HepG2 (cell line): ENCODE measurements around the gene FCER1G. TPM values are rescaled to one million over a fixed set of nuclear protein-coding genes. Genes with fewer than 3 reads are reported as not detected.

Experiments used
- ARID5B ChIP-seq: IDR thresholded peaks from 2 replicates; pipeline ENCODE4 v1.4.0; 2020; ENCODE audit warnings: mild to moderate bottlenecking, missing genetic modification reagents
- DBP ChIP-seq: sonication (generic); formaldehyde crosslinking; IDR thresholded peaks from 2 replicates; pipeline ENCODE4 v1.4.0; 2020; ENCODE audit warnings: missing genetic modification reagents; ENCODE audit errors: not compliant biosample characterization
- GABPB1 ChIP-seq: IDR thresholded peaks from 2 replicates; pipeline ENCODE4 v1.6.1; 2016; ENCODE audit warnings: mild to moderate bottlenecking, missing genetic modification reagents, moderate library complexity, missing compliant biosample characterization
- IRF2 ChIP-seq: IDR thresholded peaks from 2 replicates; pipeline ENCODE4 v1.6.1; 2018; ENCODE audit warnings: missing genetic modification reagents, missing compliant biosample characterization
- POLR2G ChIP-seq: fragments of 200-400 bp; formaldehyde crosslinking; IDR thresholded peaks from 2 replicates; pipeline ENCODE4 v1.6.1; 2018; ENCODE audit warnings: mild to moderate bottlenecking, low read depth, low read length, moderate library complexity
- SYNCRIP ChIP-seq: fragments of 200-400 bp; formaldehyde crosslinking; IDR thresholded peaks from 2 replicates; pipeline ENCODE4 v1.6.1; 2018; ENCODE audit warnings: mild to moderate bottlenecking, low read depth, low read length; ENCODE audit not compliant: insufficient read depth
- ZBTB25 ChIP-seq: IDR thresholded peaks from 2 replicates; pipeline ENCODE4 v1.6.1; 2018; ENCODE audit warnings: missing genetic modification reagents
- ZFYVE20 ChIP-seq: sonication (generic); formaldehyde crosslinking; IDR thresholded peaks from 2 replicates; pipeline ENCODE4 v1.8.0; 2023; ENCODE audit warnings: low read depth, mild to moderate bottlenecking, moderate library complexity, missing genetic modification reagents, borderline replicate concordance
- ZHX2 ChIP-seq, 2 experiments: sonication (generic) in 1 of 2; formaldehyde crosslinking in 1 of 2; IDR thresholded peaks; 2 replicates each; pipeline versions ENCODE4 v1.6.1 to v1.9.0; 2014 to 2022; ENCODE audit warnings: antibody characterized with exemption in 1 of 2, borderline replicate concordance in 1 of 2, inconsistent platforms in 1 of 2, low read depth in 1 of 2, missing genetic modification reagents in 1 of 2
- ZNF331 ChIP-seq: sonication (generic); formaldehyde crosslinking; IDR thresholded peaks from 2 replicates; pipeline ENCODE4 v1.4.0; 2020; ENCODE audit warnings: missing genetic modification reagents
- ZNF691 ChIP-seq: sonication (generic); formaldehyde crosslinking; IDR thresholded peaks from 2 replicates; pipeline ENCODE4 v1.4.0; 2020; ENCODE audit warnings: missing genetic modification reagents, low read depth, mild to moderate bottlenecking, borderline replicate concordance
- ZNF7 ChIP-seq: IDR thresholded peaks from 2 replicates; pipeline ENCODE4 v1.6.1; 2016; ENCODE audit warnings: missing biosample characterization, missing genetic modification reagents
- ZNF740 ChIP-seq: sonication (generic); formaldehyde crosslinking; IDR thresholded peaks from 2 replicates; pipeline ENCODE4 v1.4.0; 2020; ENCODE audit warnings: missing genetic modification reagents
- ZNF792 ChIP-seq: IDR thresholded peaks from 2 replicates; pipeline ENCODE4 v1.6.1; 2016
- polyA plus RNA-seq, 8 experiments: library from polyadenylated mRNA; depleted of rRNA in 3 of 8; stranded (reverse) in 7 of 8; unstranded in 1 of 8; fragments of >200 nt; fragmentation: Illumina TruSeq in 4 of 8; extraction: Trizol in 4 of 8; gene quantifications; 2 replicates each; pipeline versions ENCODE4 v1.2.1 to v1.2.3, GENCODE V29; 2011 to 2016; ENCODE audit warnings: low read depth in 4 of 8, missing spikeins in 1 of 8, mixed read lengths in 1 of 8; ENCODE audit not compliant: insufficient read depth in 1 of 8
- total RNA-seq, 5 experiments: library from RNA; depleted of rRNA; stranded (reverse); fragments of >200 nt; fragmentation: Illumina TruSeq; extraction: Trizol; gene quantifications; 2 replicates each; pipeline ENCODE4 v1.2.3, GENCODE V29; 2016; ENCODE audit warnings: low read depth in 1 of 5

FCER1G gene
- total and polyA plus RNA-seq, 2 of the 13 experiments (the other 11 are each of a cell fraction or from before 2014, with no cell fraction given): 1.3 to 6.4 TPM

- TF ChIP-seq ZHX2 (IDR thresholded peaks at IDR 0.05; ENCODE audit: low read depth) (peak; percentile 73; the same call in 1 of the 2 replicates), ZHX2 (CRISPR knock-in tag; IDR thresholded peaks at IDR 0.05; ENCODE audit: borderline replicate concordance) (no peak), POLR2G (peak; percentile 79), DBP (no peak), IRF2 (peak; percentile 75), ZNF7 (no peak), ZBTB25 (CRISPR knock-in tag) (peak; percentile 53; the same call in 1 of the 2 replicates), SYNCRIP (no peak), ZFYVE20 (CRISPR knock-in tag) (no peak), ZNF740 (no peak), GABPB1 (peak; percentile 50), ZNF691 (CRISPR knock-in tag) (0 out of 2 replicates have a peak, but pooled peaks have one; percentile 13), ZNF792 (peak; percentile 46), ZNF331 (CRISPR knock-in tag) (0 out of 2 replicates have a peak, but pooled peaks have one; percentile 19), ARID5B (CRISPR knock-in tag) (peak; percentile 27; the same call in 1 of the 2 replicates)
These were observed 10.6 kb downstream of the FCER1G start, which contains the start of gene TOMM40L (continued) for GRCh38 chr1:161225534-161226319.
